Fibroblast of lung (primary cell): Measurements from ENCODE around the gene CHD2. TPM values are rescaled to one million over a fixed set of nuclear protein-coding genes. Genes with fewer than 3 reads are reported as not detected.

Experiments
- DNase-seq, 2 donors: peaks; one replicate each; pipeline versions ENCODE4 v3.0.0 to v3.0.0-alpha.2; 2010; ENCODE audit warnings: low read depth in 2 of 2
- H2AFZ ChIP-seq: 2 replicates; pipeline ENCODE4 v1.5.1; 2012; ENCODE audit warnings: low read length, control low read depth, inconsistent platforms
- H3K27ac ChIP-seq: 2 replicates; pipeline ENCODE4 v1.5.1; 2011; ENCODE audit warnings: low read length, control low read depth; ENCODE audit not compliant: insufficient read depth
- H3K27me3 ChIP-seq: 2 replicates; pipeline ENCODE4 v1.5.1; 2011; ENCODE audit warnings: mild to moderate bottlenecking, low read length; ENCODE audit not compliant: control insufficient read depth, insufficient read depth
- H3K36me3 ChIP-seq: 2 replicates; pipeline ENCODE4 v1.5.1; 2011; ENCODE audit warnings: low read length; ENCODE audit not compliant: control insufficient read depth, insufficient read depth
- H3K4me1 ChIP-seq: 2 replicates; pipeline ENCODE4 v1.5.1; 2011; ENCODE audit warnings: low read length; ENCODE audit not compliant: control insufficient read depth, insufficient read depth; ENCODE audit errors: extremely low read depth
- H3K4me2 ChIP-seq: 2 replicates; pipeline ENCODE4 v1.5.1; 2011; ENCODE audit warnings: low read length, control low read depth; ENCODE audit not compliant: insufficient read depth; ENCODE audit errors: extremely low read depth
- H3K4me3 ChIP-seq, 4 experiments: fragments of 200-600 bp in 1 of 4; sonication (generic) in 1 of 4; replicated peaks in 1 of 4; 2 replicates each; pipeline ENCODE4 v1.5.1; 2011 to 2016; ENCODE audit warnings: low read length in 4 of 4, low read depth in 3 of 4, mild to moderate bottlenecking in 3 of 4, control low read depth in 2 of 4, inconsistent platforms in 1 of 4, mixed read lengths in 1 of 4; ENCODE audit not compliant: insufficient read depth in 1 of 4; ENCODE audit errors: control extremely low read depth in 1 of 4
- H3K79me2 ChIP-seq: 2 replicates; pipeline ENCODE4 v1.5.1; 2012; ENCODE audit warnings: mild to moderate bottlenecking, low read length, inconsistent platforms; ENCODE audit not compliant: control insufficient read depth, insufficient read depth
- H3K9ac ChIP-seq: 2 replicates; pipeline ENCODE4 v1.5.1; 2011; ENCODE audit warnings: mild to moderate bottlenecking, low read length, control low read depth; ENCODE audit not compliant: insufficient read depth
- H3K9me3 ChIP-seq: 2 replicates; pipeline ENCODE4 v1.5.1; 2012; ENCODE audit warnings: low read depth, low read length; ENCODE audit not compliant: control insufficient read depth, insufficient read depth
- H4K20me1 ChIP-seq: 2 replicates; pipeline ENCODE4 v1.5.1; 2011; ENCODE audit warnings: low read length; ENCODE audit not compliant: control insufficient read depth, insufficient read depth; ENCODE audit errors: extremely low read depth
- CTCF ChIP-seq, 2 donors: IDR thresholded peaks in 1 of 2; conservative IDR thresholded peaks in 1 of 2; 1 replicate in 1 of 2; 2 replicates in 1 of 2; pipeline ENCODE4 v1.5.1; 2011 to 2012; ENCODE audit warnings: low read length in 2 of 2, control low read depth in 1 of 2, inconsistent platforms in 1 of 2, low read depth in 1 of 2, mild to moderate bottlenecking in 1 of 2
- EZH2 ChIP-seq: IDR thresholded peaks from 2 replicates; pipeline ENCODE4 v1.5.1; 2012; ENCODE audit warnings: low read length, control low read depth, mild to moderate bottlenecking; ENCODE audit errors: missing control alignments
- polyA plus RNA-seq, 2 donors: library from polyadenylated mRNA; depleted of rRNA in 1 of 2; stranded (reverse) in 1 of 2; unstranded in 1 of 2; fragments of >200 nt; gene quantifications; 2 replicates each; pipeline ENCODE4 v1.2.1, GENCODE V29; 2011 to 2012; ENCODE audit warnings: missing spikeins in 1 of 2
- total RNA-seq: library from RNA; depleted of rRNA; stranded (reverse); fragments of >200 nt; gene quantifications from 2 replicates; pipeline ENCODE4 v1.2.1, GENCODE V29; 2014

The CHD2 gene
- total and polyA plus RNA-seq, 2 donors (not counting 1 experiment from before 2014, with no cell fraction given), result 36.5 to 92.5 TPM

DNA sequence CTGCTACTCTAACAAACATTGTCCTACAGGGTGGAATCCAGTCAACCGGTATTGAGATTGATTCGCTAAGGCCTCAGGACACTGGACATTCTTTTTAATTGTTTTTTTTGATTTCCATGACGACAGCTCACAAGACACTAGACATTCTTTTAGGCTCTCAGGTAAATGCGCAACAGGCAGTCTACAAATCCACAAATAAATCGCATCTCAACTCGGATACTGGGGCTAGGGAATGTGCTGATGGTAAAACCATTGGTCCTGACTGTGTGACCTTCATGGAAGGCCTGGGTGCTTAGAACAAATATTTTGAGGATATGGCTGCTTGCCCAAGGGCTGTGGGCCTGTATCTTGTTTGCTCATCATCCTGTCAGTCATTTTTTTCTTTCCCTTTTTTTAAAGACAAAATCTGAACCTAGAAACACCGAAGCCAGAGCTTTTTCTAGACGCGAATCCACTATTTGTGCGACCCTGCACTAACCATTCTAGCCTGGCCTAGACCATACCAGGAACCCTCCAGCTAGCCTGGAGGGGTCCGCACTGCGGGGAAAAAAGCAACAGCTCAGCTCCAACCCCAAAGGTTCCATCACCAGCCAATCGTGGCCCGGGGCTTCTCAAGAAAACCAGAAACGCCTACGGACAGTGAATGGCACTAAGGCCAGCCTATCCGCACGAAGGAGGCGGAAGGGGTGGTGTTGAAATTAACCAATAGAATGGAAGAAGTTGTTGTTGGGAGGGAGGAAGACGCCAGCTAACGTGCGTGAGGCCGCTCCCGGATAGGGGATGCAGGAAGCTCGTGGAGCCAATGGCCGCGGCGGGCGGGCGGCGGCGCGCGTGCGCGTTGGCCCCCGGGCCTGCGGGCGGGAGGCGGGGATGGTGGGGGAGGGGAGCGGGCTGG is 18.1 kb upstream of the CHD2 start:
- Histone ChIP-seq H3K9ac (peak overlapping the region; percentile 99), H2AFZ (no peak overlapping the region), H3K4me3 (peak overlapping the region in 3 of 4 experiments; percentile 15 to 57 (median 56)), H3K79me2 (peaks cover 44% of the 10 kb centered on the region), H3K27ac (peak overlapping the region; percentile 49), H4K20me1 (no peaks in the 10 kb centered on the region), H3K36me3 (no peaks in the 10 kb centered on the region), H3K4me1 (peaks cover 4% of the 10 kb centered on the region), H3K9me3 (no peaks in the 10 kb centered on the region), H3K4me2 (peak overlapping the region; percentile 87), H3K27me3 (no peaks in the 10 kb centered on the region)
- peak; percentile 100 for DNase-seq
- TF ChIP-seq EZH2 (no peak), CTCF (conservative IDR thresholded peaks at IDR 0.05 in 1 of 2, IDR thresholded peaks at IDR 0.05 in 1 of 2; ENCODE audit: low read depth in 1 of 2, low read length in 2 of 2) (no peak)

GRCh38 chr15:92882697-92883162 is 17.4 kb upstream of the CHD2 start:
- Histone ChIP-seq H3K79me2 (peaks cover 51% of the 10 kb centered on the region), H3K9ac (peak overlapping the region; percentile 99), H3K4me3 (peak overlapping the region; percentile 48 to 81 (median 72)), H3K36me3 (no peaks in the 10 kb centered on the region), H3K4me1 (peaks cover 4% of the 10 kb centered on the region), H3K27ac (peak overlapping the region; percentile 89), H4K20me1 (no peaks in the 10 kb centered on the region), H3K4me2 (no peak overlapping the region), H3K27me3 (no peaks in the 10 kb centered on the region), H3K9me3 (no peaks in the 10 kb centered on the region), H2AFZ (no peak overlapping the region)
- DNase-seq, result no peak
- no peak for TF ChIP-seq EZH2
- no peak for TF ChIP-seq CTCF (conservative IDR thresholded peaks at IDR 0.05 in 1 of 2, IDR thresholded peaks at IDR 0.05 in 1 of 2; ENCODE audit: low read depth in 1 of 2, low read length in 2 of 2)

DNA sequence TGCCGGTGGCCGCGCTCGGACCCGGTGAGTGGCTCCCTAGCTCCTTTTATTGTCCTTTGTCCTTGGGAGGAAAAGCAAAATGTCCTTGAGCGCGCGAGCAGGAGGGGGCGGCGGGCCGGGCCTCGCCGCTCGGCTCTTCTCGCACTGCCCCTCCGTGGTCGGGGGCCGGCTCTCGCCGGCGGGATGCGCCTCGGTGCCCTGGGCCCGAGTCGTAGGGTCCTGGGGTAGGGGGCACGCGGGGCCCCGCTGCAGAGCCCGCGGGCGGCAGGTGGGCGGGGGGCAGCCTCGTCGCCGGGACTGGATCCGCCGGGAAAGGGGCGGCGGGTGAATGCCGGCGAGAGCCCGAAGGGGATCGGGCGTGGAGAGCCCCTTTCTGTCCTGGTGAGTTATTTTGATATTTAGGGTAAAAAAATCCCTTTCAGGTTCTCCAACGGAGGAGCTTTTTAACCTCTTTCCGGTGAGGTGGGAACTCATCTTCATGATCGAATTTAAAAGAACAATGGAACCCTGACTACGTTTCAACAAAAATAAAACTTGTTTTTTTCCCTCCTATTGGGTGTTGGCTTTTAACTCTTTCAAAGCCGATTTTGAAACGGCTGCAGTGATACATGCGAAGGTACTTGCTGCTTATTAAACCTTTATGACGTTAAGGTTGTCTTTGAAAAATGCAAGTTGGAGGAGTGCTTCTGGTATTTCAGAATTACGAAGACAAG is 16.8 kb upstream of the CHD2 start:
- DNase-seq, result peak; percentile 61 to 64

More for the DNA sequence above, 16.8 kb upstream of the CHD2 start:
- Histone ChIP-seq H3K4me3 (peak overlapping the region; percentile 68 to 88 (median 78)), H3K9me3 (no peaks in the 10 kb centered on the region), H2AFZ (no peak overlapping the region), H3K4me1 (peaks cover 4% of the 10 kb centered on the region), H3K9ac (peak overlapping the region; percentile 99), H3K27me3 (no peaks in the 10 kb centered on the region), H3K36me3 (peaks cover 2% of the 10 kb centered on the region), H3K27ac (peak overlapping the region; percentile 89), H3K4me2 (no peak overlapping the region), H3K79me2 (peaks cover 57% of the 10 kb centered on the region), H4K20me1 (no peaks in the 10 kb centered on the region)
- no peak for TF ChIP-seq CTCF (conservative IDR thresholded peaks at IDR 0.05 in 1 of 2, IDR thresholded peaks at IDR 0.05 in 1 of 2; ENCODE audit: low read depth in 1 of 2, low read length in 2 of 2)
